ENCODE results near the gene ZNF785. TPM values are rescaled to one million over a fixed set of nuclear protein-coding genes. Genes with fewer than 3 reads are reported as not detected.

ZNF785 gene
- total and polyA plus RNA-seq, 7 donors, result 1.3 to 5.4 (median 3.4) TPM

- no peaks in the 10 kb centered on the region for H3K27me3 ChIP-seq (ENCODE audit: insufficient read depth in 3 of 3, low read length in 2 of 3)
- peak overlapping the region; percentile 97 for H3K27ac ChIP-seq
- H3K4me3 ChIP-seq, result peak overlapping the region; percentile 94
- H3K4me1 ChIP-seq, result peaks cover 17% of the 10 kb centered on the region
- peaks cover 0 to 28% of the 10 kb centered on the region in 2 donors for H3K36me3 ChIP-seq (ENCODE audit: insufficient read depth in 1 of 2, low read depth in 1 of 2)
- ATAC-seq (peak; percentile 75 to 83 (median 78)), DNase-seq (peak; percentile 70 to 86)
- TF ChIP-seq CTCF (IDR thresholded peaks at IDR 0.05), result peak; percentile 63
- 31 to 34% (median 32%) methylated on average over 12 of the region's 12 CpGs for WGBS, 3 donors
- H3K9me3 ChIP-seq, result no peaks in the 10 kb centered on the region
- intact Hi-C loops (cut with DNase I), result loop anchor here (1.0 to 10.0 kb wide), 5 partner anchors 23 to 106 kb away; partner anchors contain the start of genes ZNF764 (in 2 of the 2) and ZNF785 (in 1 of the 2)
These were observed 49.7 kb downstream of the ZNF785 start for GRCh38 chr16:30535777-30536190.

GRCh38 chr16:30535106-30535776, 50.3 kb downstream of the ZNF785 start:
- no peaks in the 10 kb centered on the region for H3K9me3 ChIP-seq
- no peak for DNase-seq
- H3K4me1 ChIP-seq, result peaks cover 17% of the 10 kb centered on the region
- intact Hi-C loops (cut with DNase I), result loop anchor here (1.0 to 10.0 kb wide), 5 partner anchors 23 to 106 kb away; partner anchors contain the start of genes ZNF764 (in 2 of the 2) and ZNF785 (in 1 of the 2)
- no peaks in the 10 kb centered on the region for H3K27me3 ChIP-seq (ENCODE audit: insufficient read depth in 3 of 3, low read length in 2 of 3)
- H3K4me3 ChIP-seq, result peak overlapping the region; percentile 94
- no peak for TF ChIP-seq CTCF (IDR thresholded peaks at IDR 0.05)
- WGBS, 3 donors, result 3 to 4% (median 4%) methylated on average over 18 of the region's 18 CpGs
- peak; percentile 27 to 42 (median 36) for ATAC-seq
- H3K27ac ChIP-seq, result peak overlapping the region; percentile 97
- H3K36me3 ChIP-seq (ENCODE audit: insufficient read depth in 1 of 2, low read depth in 1 of 2), result peaks cover 4 to 34% of the 10 kb centered on the region in 2 donors

- no peaks in the 10 kb centered on the region for H3K27me3 ChIP-seq (ENCODE audit: insufficient read depth in 3 of 3, low read length in 2 of 3)
- ATAC-seq (peak; percentile 91 to 94 (median 92)), DNase-seq (peak; percentile 95 to 97)
- WGBS, 3 donors, result 0 to 1% (median 1%) methylated on average over 58 to 70 of the region's 70 CpGs
- peak; percentile 0 for TF ChIP-seq CTCF (IDR thresholded peaks at IDR 0.05)
- intact Hi-C loops (cut with DNase I), result loop anchor here (1.0 to 10.0 kb wide), 5 partner anchors 24 to 105 kb away; partner anchors contain the start of genes ZNF764 (in 2 of the 2) and ZNF785 (in 1 of the 2)
- peaks cover 17% of the 10 kb centered on the region for H3K4me1 ChIP-seq
- peaks cover 4 to 36% of the 10 kb centered on the region in 2 donors for H3K36me3 ChIP-seq (ENCODE audit: insufficient read depth in 1 of 2, low read depth in 1 of 2)
- H3K27ac ChIP-seq, result peak within 1 kb of the TSS; percentile 97
- H3K9me3 ChIP-seq, result no peaks in the 10 kb centered on the region
- peak within 1 kb of the TSS; percentile 94 for H3K4me3 ChIP-seq
These were observed 51.0 kb downstream of the ZNF785 start, which contains the start of gene ZNF747 for GRCh38 chr16:30534368-30535105. Gene ZNF747 (minus strand): TSS chr16:30534858. CDS start chr16:30534679, 179 bp downstream.

- peak; percentile 0 for TF ChIP-seq CTCF (IDR thresholded peaks at IDR 0.05)
- H3K4me3 ChIP-seq, result peak overlapping the region; percentile 94
- peaks cover 17% of the 10 kb centered on the region for H3K4me1 ChIP-seq
- DNase-seq (no peak), ATAC-seq (peak in 2 of 4 donors; percentile 1 to 2)
- no peaks in the 10 kb centered on the region for H3K27me3 ChIP-seq (ENCODE audit: insufficient read depth in 3 of 3, low read length in 2 of 3)
- WGBS, 3 donors, result 16 to 22% (median 18%) methylated on average over 22 to 29 of the region's 29 CpGs
- peaks cover 4 to 36% of the 10 kb centered on the region in 2 donors for H3K36me3 ChIP-seq (ENCODE audit: insufficient read depth in 1 of 2, low read depth in 1 of 2)
- H3K27ac ChIP-seq, result peak overlapping the region; percentile 97
- H3K9me3 ChIP-seq, result no peaks in the 10 kb centered on the region
- intact Hi-C loops (cut with DNase I), result loop anchor here (2.0 to 10.0 kb wide), 3 partner anchors 25 to 101 kb away; partner anchors contain the start of genes ZNF764 (in 1 of the 2) and ZNF785 (in 1 of the 2)
These were observed 51.6 kb downstream of the ZNF785 start for GRCh38 chr16:30533748-30534367.

Measured in psoas muscle (tissue), 8 donors.